H1 (cell line): Measurements from ENCODE around the gene ZNF608. TPM values are rescaled to one million over a fixed set of nuclear protein-coding genes. Genes with fewer than 3 reads are reported as not detected.

Experiments
- GTF2F1 ChIP-seq: IDR thresholded peaks from 2 replicates; pipeline ENCODE4 v1.6.1; 2012; ENCODE audit warnings: low read depth, low read length, improper control_type of control experiment, borderline replicate concordance
- HDAC6 ChIP-seq: IDR thresholded peaks from one replicate; pipeline ENCODE4 v1.7.1; 2012; ENCODE audit warnings: low read depth, mild to moderate bottlenecking, inconsistent platforms, low read length, moderate library complexity
- POU5F1 ChIP-seq: IDR thresholded peaks from 2 replicates; pipeline ENCODE4 v1.6.1; 2011; ENCODE audit warnings: low read depth, mild to moderate bottlenecking, low read length, moderate library complexity
- RXRA ChIP-seq: IDR thresholded peaks from 2 replicates; pipeline ENCODE4 v1.6.1; 2011; ENCODE audit warnings: low read depth, mild to moderate bottlenecking, low read length, moderate library complexity; ENCODE audit not compliant: insufficient read depth
- polyA plus RNA-seq, 7 experiments: library from polyadenylated mRNA; depleted of rRNA in 3 of 7; stranded (reverse) in 5 of 7; unstranded in 2 of 7; fragments of >200 nt in 5 of 7; fragments of 200-250 nt in 2 of 7; gene quantifications; 1 replicate in 5 of 7; 2 replicates in 1 of 7; 4 replicates in 1 of 7; pipeline versions ENCODE4 v1.2.1 to v1.2.3, GENCODE V29; 2011 to 2013; ENCODE audit warnings: missing spikeins in 2 of 7, mixed read lengths in 2 of 7
- total RNA-seq: library from RNA; stranded (reverse); fragmentation: NEBNext Ultra II Directional; extraction: Animal tissue kit (Norgen Biotek cat#: 25700); gene quantifications from 2 replicates; pipeline ENCODE4 v1.2.1, GENCODE V29; 2021

The ZNF608 gene
- total and polyA plus RNA-seq, 2 of the 8 experiments (the other 6 are each of a cell fraction or from before 2014, with no cell fraction given): 17.2 to 40.8 TPM

GRCh38 chr5:124755565-124755964, 9.1 kb upstream of the ZNF608 start (continued):
- TF ChIP-seq HDAC6: no peak
- no peak for TF ChIP-seq RXRA
- no peak for TF ChIP-seq POU5F1
- no peak for TF ChIP-seq GTF2F1
